GM12878 (cell line): Measurements from ENCODE around the gene ZBED1. TPM values are rescaled to one million over a fixed set of nuclear protein-coding genes. Genes with fewer than 3 reads are reported as not detected.
"Not testable (repeated sequence)": the region's sequence is repeated elsewhere in the genome, so short reads cannot be mapped to it uniquely, and the experiment has no call there.

ENCODE experiments used
- ATAC-seq: fragments of 200-7000 bp; cut with Tn5 transposase; 3 replicates; pipeline ENCODE4 v1.9.1; 2020; ENCODE audit warnings: mild to moderate bottlenecking, moderate library complexity
- BruUV-seq: library from RNA; stranded (reverse); fragments of 400-500 nt; replicated peaks from 2 replicates; lab custom pipeline; 2021; lab: Mats Ljungman, UMichigan
- CTCF ChIA-PET: fragments of 300-600 bp; sonication (Branson Sonifier 250); formaldehyde crosslinking; extraction: SDS; loops from one replicate; lab custom pipeline; 2021; ENCODE audit warnings: inconsistent platforms; lab: Yijun Ruan, JAX
- POLR2A ChIA-PET: fragments of 350-600 bp; formaldehyde crosslinking; extraction: SDS; loops from one replicate; lab custom pipeline; 2021; ENCODE audit warnings: inconsistent platforms; lab: Charles Lee
- RAD21 ChIA-PET: fragments of 300-600 bp; sonication (Branson Sonifier 250); formaldehyde crosslinking; loops from one replicate; lab custom pipeline; 2023; ENCODE audit warnings: antibody characterized with exemption; ENCODE audit not compliant: unreplicated experiment; lab: Charles Lee
- SMC1A ChIA-PET: fragments of 300-600 bp; sonication (Branson Sonifier 250); formaldehyde crosslinking; loops from one replicate; lab custom pipeline; 2023; ENCODE audit not compliant: unreplicated experiment, uncharacterized antibody; lab: Charles Lee
- DNase-seq: peaks from one replicate; pipeline ENCODE4 v3.0.0-alpha.2; 2011; ENCODE audit warnings: low read depth, low spot score
- FAIRE-seq: peaks from 3 replicates; lab custom pipeline; 2011; peaks lifted over from hg19 to GRCh38; lab: Jason Lieb, UNC
- H2AFZ ChIP-seq: 2 replicates; pipeline ENCODE4 v1.6.0; 2011; ENCODE audit warnings: low read depth, low read length, control low read depth; ENCODE audit not compliant: control insufficient read depth
- H3K27ac ChIP-seq: 2 replicates; pipeline ENCODE4 v1.5.1; 2011; ENCODE audit warnings: control low read depth; ENCODE audit not compliant: control insufficient read depth, insufficient read depth
- H3K27me3 ChIP-seq, 2 experiments: replicated peaks in 1 of 2; 2 replicates each; pipeline versions ENCODE4 v1.6.0 to v1.6.1; 2011; ENCODE audit warnings: low read length in 1 of 2; ENCODE audit not compliant: control insufficient read depth in 2 of 2, insufficient read depth in 2 of 2
- H3K36me3 ChIP-seq, 2 experiments: 2 replicates each; pipeline ENCODE4 v1.5.1; 2011; ENCODE audit warnings: low read length in 1 of 2; ENCODE audit not compliant: control insufficient read depth in 2 of 2, insufficient read depth in 2 of 2
- H3K4me1 ChIP-seq: 2 replicates; pipeline ENCODE4 v1.6.1; 2011; ENCODE audit warnings: mild to moderate bottlenecking, low read length, moderate library complexity, mixed read lengths; ENCODE audit not compliant: control insufficient read depth, insufficient read depth
- H3K4me2 ChIP-seq: 2 replicates; pipeline ENCODE4 v1.6.0; 2011; ENCODE audit warnings: control low read depth; ENCODE audit not compliant: control insufficient read depth, insufficient read depth
- H3K4me3 ChIP-seq: fragments of 200-600 bp; sonication (generic); 2 replicates; pipeline ENCODE4 v1.5.1; 2016
- H3K79me2 ChIP-seq: 2 replicates; pipeline ENCODE4 v1.6.0; 2011; ENCODE audit warnings: low read length; ENCODE audit not compliant: control insufficient read depth, insufficient read depth
- H3K9ac ChIP-seq: 2 replicates; pipeline ENCODE4 v1.8.0; 2011; ENCODE audit warnings: low read length, control low read depth, mixed read lengths; ENCODE audit not compliant: control insufficient read depth, insufficient read depth
- H3K9me3 ChIP-seq: replicated peaks from 3 replicates; pipeline ENCODE4 v1.5.1; 2011; ENCODE audit warnings: mild to moderate bottlenecking, low read length; ENCODE audit not compliant: control insufficient read depth, insufficient read depth
- H4K20me1 ChIP-seq: 2 replicates; pipeline ENCODE4 v1.6.0; 2011; ENCODE audit not compliant: control insufficient read depth, insufficient read depth
- CEBPZ ChIP-seq: fragments of 150-350 bp; IDR thresholded peaks from 2 replicates; pipeline ENCODE4 v1.6.1; 2016; ENCODE audit warnings: low read depth, low read length
- NR2C1 ChIP-seq: fragments of 450-650 bp; IDR thresholded peaks from 2 replicates; pipeline ENCODE4 v1.6.1; 2017; ENCODE audit warnings: antibody characterized with exemption, mild to moderate bottlenecking, moderate library complexity
- STAT1 ChIP-seq: fragments of 450-650 bp; conservative IDR thresholded peaks from 2 replicates; pipeline ENCODE4 v1.6.1; 2014; ENCODE audit warnings: antibody characterized with exemption, mild to moderate bottlenecking
- WGBS: methylation state at CpG from one replicate; pipeline ENCODE4 v1.1.6; 2016; ENCODE audit warnings: low lambda C conversion rate; ENCODE audit not compliant: insufficient replicate concordance, insufficient coverage; ENCODE audit errors: missing lambda C conversion rate; 5-methylcytosine and 5-hydroxymethylcytosine counted together
- in situ Hi-C: fragments of 300-500 bp; cut with MboI; formaldehyde crosslinking; loops from 9 replicates; pipeline ENCODE4 v1.14.3; 2018; ENCODE audit warnings: mixed read lengths
- intact Hi-C: fragments of 100-400 bp; cut with micrococcal nuclease; formaldehyde crosslinking; loops from one replicate; pipeline ENCODE4 v1.14.2; 2022; ENCODE audit not compliant: unreplicated experiment
- polyA plus RNA-seq, 11 experiments: library from polyadenylated mRNA; depleted of rRNA in 4 of 11; unstranded in 6 of 11; stranded (reverse) in 5 of 11; fragments of >200 nt; fragmentation: Nextera tagmentation in 4 of 11; fragmentation: Illumina TruSeq in 1 of 11; extraction: Ambion mirVana in 4 of 11; extraction: Trizol in 1 of 11; gene quantifications; 1 replicate in 1 of 11; 2 replicates in 10 of 11; pipeline versions ENCODE4 v1.2.1 to v1.2.3, GENCODE V29; 2011 to 2016; ENCODE audit warnings: inconsistent platforms in 2 of 11, missing spikeins in 2 of 11, low read depth in 1 of 11
- total RNA-seq, 4 experiments: library from RNA; depleted of rRNA in 3 of 4; stranded (reverse); fragments of >200 nt in 3 of 4; fragmentation: Illumina TruSeq in 1 of 4; extraction: Trizol in 1 of 4; gene quantifications; 2 replicates each; pipeline versions ENCODE4 v1.2.1 to v1.2.3, GENCODE V29; 2013 to 2021

ZBED1 gene
- total and polyA plus RNA-seq, 10 of the 15 experiments (the other 5 are each of a cell fraction or from before 2014, with no cell fraction given), result 1.9 to 75.5 (median 40.5) TPM

GRCh38 chrX:2534261-2535021 lies 33.7 kb upstream of the ZBED1 start:
- H3K4me3 ChIP-seq, RAD21 ChIA-PET, in situ Hi-C loops, POLR2A ChIA-PET, H3K27me3 ChIP-seq, H3K79me2 ChIP-seq, H3K4me1 ChIP-seq, H3K27ac ChIP-seq, H3K9me3 ChIP-seq, H2AFZ ChIP-seq, SMC1A ChIA-PET, H3K36me3 ChIP-seq, BruUV-seq, H4K20me1 ChIP-seq, H3K4me2 ChIP-seq, FAIRE-seq, intact Hi-C loops, H3K9ac ChIP-seq, ATAC-seq, DNase-seq, CTCF ChIA-PET: not testable (repeated sequence)
- WGBS, result 60% methylated on average over 5 of the region's 5 CpGs

GRCh38 chrX:2533424-2533823 lies 32.6 kb upstream of the ZBED1 start:
- Histone ChIP-seq H3K4me3 (no peak overlapping the region), H3K27me3 (no peaks in the 10 kb centered on the region), H2AFZ (no peak overlapping the region), H3K27ac (no peak overlapping the region), H3K36me3 (no peaks in the 10 kb centered on the region), H4K20me1 (no peaks in the 10 kb centered on the region), H3K79me2 (no peaks in the 10 kb centered on the region), H3K9ac (no peak overlapping the region), H3K4me1 (no peaks in the 10 kb centered on the region), H3K9me3 (no peaks in the 10 kb centered on the region; the same call in 2 of the 3 replicates), H3K4me2 (no peak overlapping the region)
- no peak for FAIRE-seq
- intact Hi-C loops (no loop called here), in situ Hi-C loops (no loop called here)
- WGBS, result 66% methylated on average over 8 of the region's 8 CpGs
- SMC1A ChIA-PET, result no interaction called here
- no TSS peak for BruUV-seq
- POLR2A ChIA-PET, result no interaction called here
- CTCF ChIA-PET, result no interaction called here
- no peak for DNase-seq
- TF ChIP-seq STAT1, result no peak
- TF ChIP-seq NR2C1, result no peak
- no peak for TF ChIP-seq CEBPZ
- RAD21 ChIA-PET, result no interaction called here
- ATAC-seq, result no peak
